PC-3 (cell line): ENCODE measurements around the gene PSMF1. TPM values are rescaled to one million over a fixed set of nuclear protein-coding genes. Genes with fewer than 3 reads are reported as not detected.

ENCODE experiments used
- ATAC-seq: fragments of 200-7000 bp; cut with Tn5 transposase; 2 replicates; pipeline ENCODE4 v1.9.1; 2020; ENCODE audit warnings: mild to moderate bottlenecking, moderate library complexity
- BruUV-seq: library from RNA; stranded (reverse); fragments of 400-500 nt; replicated peaks from 2 replicates; lab custom pipeline; 2021; lab: Mats Ljungman, UMichigan
- CTCF ChIA-PET: fragments of 300-600 bp; sonication (Branson Sonifier 250); formaldehyde crosslinking; loops from one replicate; lab custom pipeline; 2022; ENCODE audit warnings: antibody characterized with exemption; lab: Charles Lee
- POLR2A ChIA-PET: fragments of 300-600 bp; sonication (Branson Sonifier 250); formaldehyde crosslinking; loops from one replicate; lab custom pipeline; 2022; ENCODE audit warnings: antibody characterized with exemption; ENCODE audit not compliant: unreplicated experiment; lab: Charles Lee
- DNase-seq: peaks from one replicate; pipeline ENCODE4 v3.0.0-alpha.2; 2015
- H2AFZ ChIP-seq: fragments of 300-600 bp; sonication (generic); 2 replicates; pipeline ENCODE4 v1.6.0; 2016; ENCODE audit warnings: antibody characterized with exemption, low read length
- H3F3A ChIP-seq: fragments of 300-600 bp; sonication (generic); one replicate; pipeline ENCODE4 v1.6.0; 2017; ENCODE audit warnings: antibody characterized with exemption, low read length, control low read depth, mild to moderate bottlenecking; ENCODE audit not compliant: unreplicated experiment
- H3K27ac ChIP-seq: fragments of 300-600 bp; sonication (generic); 2 replicates; pipeline ENCODE4 v1.5.1; 2016; ENCODE audit warnings: mild to moderate bottlenecking, low read length
- H3K27me3 ChIP-seq: fragments of 300-600 bp; sonication (generic); 2 replicates; pipeline ENCODE4 v1.6.1; 2016; ENCODE audit warnings: low read length, mixed read lengths
- H3K36me3 ChIP-seq: fragments of 300-600 bp; sonication (generic); 2 replicates; pipeline ENCODE4 v1.6.1; 2016; ENCODE audit warnings: low read depth, mixed run types, low read length, mixed read lengths
- H3K4me1 ChIP-seq: fragments of 300-600 bp; sonication (generic); 2 replicates; pipeline ENCODE4 v1.5.1; 2016; ENCODE audit warnings: low read length; ENCODE audit not compliant: insufficient read depth
- H3K4me2 ChIP-seq: fragments of 300-600 bp; sonication (generic); 2 replicates; pipeline ENCODE4 v1.6.0; 2016; ENCODE audit warnings: low read length
- H3K4me3 ChIP-seq: fragments of 300-600 bp; sonication (generic); 2 replicates; pipeline ENCODE4 v1.5.1; 2016; ENCODE audit warnings: mild to moderate bottlenecking, low read length, mixed read lengths
- H3K79me2 ChIP-seq: fragments of 300-600 bp; sonication (generic); 2 replicates; pipeline ENCODE4 v1.6.1; 2017; ENCODE audit warnings: low read length, mixed read lengths
- H3K9ac ChIP-seq: fragments of 300-600 bp; sonication (generic); 2 replicates; pipeline ENCODE4 v1.6.0; 2016; ENCODE audit warnings: mild to moderate bottlenecking, low read length
- H3K9me2 ChIP-seq: fragments of 300-600 bp; sonication (generic); replicated peaks from 2 replicates; pipeline ENCODE4 v1.6.1; 2016; ENCODE audit warnings: mixed run types, low read length, mixed read lengths
- H3K9me3 ChIP-seq: fragments of 300-600 bp; sonication (generic); 2 replicates; pipeline ENCODE4 v1.6.1; 2016; ENCODE audit warnings: low read length, mixed read lengths
- H4K20me1 ChIP-seq: fragments of 300-600 bp; sonication (generic); 2 replicates; pipeline ENCODE4 v1.6.1; 2016; ENCODE audit warnings: low read length, mixed read lengths
- CTCF ChIP-seq: fragments of 300-600 bp; sonication (generic); conservative IDR thresholded peaks from 2 replicates; pipeline ENCODE4 v1.5.1; 2017; ENCODE audit warnings: antibody characterized with exemption, low read depth, mild to moderate bottlenecking, low read length
- EZH2 ChIP-seq: fragments of 300-600 bp; sonication (generic); IDR thresholded peaks from one replicate; pipeline ENCODE4 v1.6.1; 2017; ENCODE audit warnings: antibody characterized with exemption, mild to moderate bottlenecking, low read length; ENCODE audit not compliant: unreplicated experiment
- EZH2phosphoT487 ChIP-seq: fragments of 300-600 bp; sonication (generic); IDR thresholded peaks from 2 replicates; pipeline ENCODE4 v1.6.1; 2018; ENCODE audit warnings: mild to moderate bottlenecking, antibody characterized with exemption, low read length, borderline replicate concordance
- intact Hi-C: fragments of 100-400 bp; cut with micrococcal nuclease; formaldehyde crosslinking; loops from 2 replicates; pipeline ENCODE4 v1.9.0; 2023
- total RNA-seq: library from RNA; depleted of rRNA; stranded (reverse); fragments of >200 nt; gene quantifications from 2 replicates; pipeline ENCODE4 v1.2.3, GENCODE V29; 2014

The PSMF1 gene
- total RNA-seq, 1 experiment from 2014 or later = 60.8 TPM

GRCh38 chr20:1134355-1134754, 16.0 kb downstream of the PSMF1 start:
- POLR2A ChIA-PET = no interaction called here
- Histone ChIP-seq H3K4me3 (no peak overlapping the region), H3F3A (no peaks in the 10 kb centered on the region), H2AFZ (no peak overlapping the region), H3K9me2 (no peaks in the 10 kb centered on the region), H3K4me1 (no peaks in the 10 kb centered on the region), H3K9me3 (no peaks in the 10 kb centered on the region), H3K27ac (no peak overlapping the region), H4K20me1 (peaks cover 6% of the 10 kb centered on the region; the same call in 1 of the 2 replicates), H3K4me2 (no peak overlapping the region), H3K36me3 (peaks cover 84% of the 10 kb centered on the region), H3K79me2 (peaks cover 49% of the 10 kb centered on the region), H3K9ac (no peak overlapping the region), H3K27me3 (no peaks in the 10 kb centered on the region)
- CTCF ChIA-PET = no interaction called here
- intact Hi-C loops = no loop called here
- TF ChIP-seq EZH2phosphoT487 (no peak), EZH2 (no peak), CTCF (no peak)
- no peak for DNase-seq
- ATAC-seq = peak; percentile 46; the same call in 1 of the 2 replicates
- no TSS peak for BruUV-seq

GRCh38 chr20:1134836-1135235, 16.4 kb downstream of the PSMF1 start:
- Histone ChIP-seq H3K4me2 (no peak overlapping the region), H3K79me2 (peaks cover 49% of the 10 kb centered on the region), H3K9me3 (no peaks in the 10 kb centered on the region), H3K27me3 (no peaks in the 10 kb centered on the region), H3K9ac (no peak overlapping the region), H3F3A (no peaks in the 10 kb centered on the region), H3K9me2 (no peaks in the 10 kb centered on the region), H4K20me1 (peaks cover 6% of the 10 kb centered on the region; the same call in 1 of the 2 replicates), H2AFZ (no peak overlapping the region), H3K4me3 (no peak overlapping the region), H3K27ac (no peak overlapping the region), H3K36me3 (peaks cover 81% of the 10 kb centered on the region), H3K4me1 (no peaks in the 10 kb centered on the region)
- no TSS peak for BruUV-seq
- POLR2A ChIA-PET = no interaction called here
- CTCF ChIA-PET = no interaction called here
- TF ChIP-seq CTCF = no peak
- no peak for TF ChIP-seq EZH2phosphoT487
- TF ChIP-seq EZH2 = no peak
- no peak for DNase-seq
- ATAC-seq = no peak
- intact Hi-C loops = no loop called here

- TF ChIP-seq CTCF (no peak), EZH2phosphoT487 (no peak), EZH2 (no peak)
- no peak overlapping the region for H3K4me3 ChIP-seq
Observed at GRCh38 chr20:1137236-1137635, 18.8 kb downstream of the PSMF1 start.

More at GRCh38 chr20:1137236-1137635, 18.8 kb downstream of the PSMF1 start:
- ChIA-PET POLR2A (no interaction called here), CTCF (no interaction called here)
- H4K20me1 ChIP-seq = peaks cover 6% of the 10 kb centered on the region; the same call in 1 of the 2 replicates
- no peaks in the 10 kb centered on the region for H3F3A ChIP-seq
- no peaks in the 10 kb centered on the region for H3K4me1 ChIP-seq
- no peaks in the 10 kb centered on the region for H3K9me3 ChIP-seq
- peaks cover 81% of the 10 kb centered on the region for H3K36me3 ChIP-seq
- ATAC-seq (no peak), DNase-seq (no peak)
- H3K27me3 ChIP-seq = no peaks in the 10 kb centered on the region
- H3K79me2 ChIP-seq = peaks cover 26% of the 10 kb centered on the region
- H3K9me2 ChIP-seq = no peaks in the 10 kb centered on the region
- no TSS peak for BruUV-seq
- H3K9ac ChIP-seq = no peak overlapping the region
- no peak overlapping the region for H2AFZ ChIP-seq
- no peak overlapping the region for H3K27ac ChIP-seq
- H3K4me2 ChIP-seq = no peak overlapping the region
- intact Hi-C loops = no loop called here
